ENCODE measurements around the gene C5orf47.

DNA sequence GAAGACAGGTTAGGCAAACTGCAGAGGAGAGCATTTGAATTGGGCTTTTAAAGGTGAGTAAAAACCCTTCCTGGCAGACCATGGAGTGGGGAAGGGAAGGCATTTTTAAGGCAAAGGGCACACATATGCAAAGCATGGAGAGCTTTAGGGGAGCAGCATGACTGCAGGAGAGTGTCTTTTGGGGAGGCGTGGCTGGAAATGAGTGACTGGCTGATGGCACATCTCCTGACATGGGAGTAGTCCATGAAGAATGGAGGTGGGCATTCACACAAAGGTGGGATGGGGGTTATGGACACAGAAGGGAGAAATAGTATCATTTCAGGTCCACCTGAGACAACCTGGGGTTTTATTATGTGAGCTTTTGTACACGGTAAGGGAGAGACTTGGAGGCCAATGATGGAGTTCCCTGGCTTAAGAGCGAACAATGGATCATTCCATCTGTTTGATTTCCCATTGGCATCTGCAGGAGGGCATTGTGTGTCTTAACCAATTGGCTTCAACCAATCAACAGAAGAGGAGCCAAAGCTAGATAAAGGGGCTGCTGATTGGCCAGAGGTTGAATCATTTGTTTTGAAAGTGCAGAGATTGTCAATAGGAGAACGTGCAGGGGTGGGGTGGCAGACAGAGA, 58.6 kb downstream of the C5orf47 start:
- TF ChIP-seq, protein P1, sequence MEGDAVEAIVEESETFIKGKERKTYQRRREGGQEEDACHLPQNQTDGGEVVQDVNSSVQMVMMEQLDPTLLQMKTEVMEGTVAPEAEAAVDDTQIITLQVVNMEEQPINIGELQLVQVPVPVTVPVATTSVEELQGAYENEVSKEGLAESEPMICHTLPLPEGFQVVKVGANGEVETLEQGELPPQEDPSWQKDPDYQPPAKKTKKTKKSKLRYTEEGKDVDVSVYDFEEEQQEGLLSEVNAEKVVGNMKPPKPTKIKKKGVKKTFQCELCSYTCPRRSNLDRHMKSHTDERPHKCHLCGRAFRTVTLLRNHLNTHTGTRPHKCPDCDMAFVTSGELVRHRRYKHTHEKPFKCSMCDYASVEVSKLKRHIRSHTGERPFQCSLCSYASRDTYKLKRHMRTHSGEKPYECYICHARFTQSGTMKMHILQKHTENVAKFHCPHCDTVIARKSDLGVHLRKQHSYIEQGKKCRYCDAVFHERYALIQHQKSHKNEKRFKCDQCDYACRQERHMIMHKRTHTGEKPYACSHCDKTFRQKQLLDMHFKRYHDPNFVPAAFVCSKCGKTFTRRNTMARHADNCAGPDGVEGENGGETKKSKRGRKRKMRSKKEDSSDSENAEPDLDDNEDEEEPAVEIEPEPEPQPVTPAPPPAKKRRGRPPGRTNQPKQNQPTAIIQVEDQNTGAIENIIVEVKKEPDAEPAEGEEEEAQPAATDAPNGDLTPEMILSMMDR (IDR thresholded peaks at IDR 0.05; ENCODE audit: low read length): no peak
- TF ChIP-seq EZH2 (optimal IDR thresholded peaks at IDR 0.05; ENCODE audit: low read depth, low read length) (no peak), EZH2phosphoT487 (IDR thresholded peaks at IDR 0.05; ENCODE audit: low read length) (no peak)
